ENCODE results near the gene CREBL2.

Gene CREBL2

DNA sequence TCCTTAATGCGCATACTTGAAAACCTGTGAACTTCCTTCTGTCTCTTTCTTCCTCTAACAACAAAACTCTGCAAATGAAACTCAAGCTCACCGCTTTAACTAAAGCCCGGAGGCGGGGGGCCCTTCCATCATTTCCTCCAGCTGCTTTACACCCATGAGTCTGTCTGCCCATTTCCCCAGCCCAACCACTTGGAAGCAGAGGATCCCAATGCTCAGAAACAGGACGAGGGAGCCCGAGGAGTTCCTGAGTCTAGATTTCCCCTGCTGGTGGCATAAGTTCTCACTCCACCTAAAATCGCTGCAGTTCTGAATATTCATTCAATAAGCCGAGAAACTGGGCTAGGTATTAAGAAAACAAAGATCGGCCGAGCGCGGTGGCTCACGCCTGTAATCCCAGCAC is 53.5 kb downstream of the CREBL2 start:
- Histone ChIP-seq H3K36me3 (ENCODE audit: control insufficient read depth in 2 of 2, insufficient read depth in 2 of 2, low read length in 2 of 2) (no peaks in the 10 kb centered on the region), H3K4me1 (ENCODE audit: control insufficient read depth in 2 of 2, insufficient read depth in 2 of 2, low read length in 2 of 2) (no peaks in the 10 kb centered on the region), H3K4me3 (ENCODE audit: low read length in 2 of 2) (no peak overlapping the region), H3K9me3 (ENCODE audit: control insufficient read depth in 2 of 2, low read length in 2 of 2) (no peaks in the 10 kb centered on the region), H3K27me3 (ENCODE audit: control insufficient read depth in 2 of 2, insufficient read depth in 2 of 2, low read length in 2 of 2) (no peaks in the 10 kb centered on the region), H3K9ac (ENCODE audit: low read depth in 1 of 2, low read length in 2 of 2) (no peak overlapping the region), H3K27ac (ENCODE audit: low read depth in 2 of 2, low read length in 2 of 2) (no peak overlapping the region)

DNA sequence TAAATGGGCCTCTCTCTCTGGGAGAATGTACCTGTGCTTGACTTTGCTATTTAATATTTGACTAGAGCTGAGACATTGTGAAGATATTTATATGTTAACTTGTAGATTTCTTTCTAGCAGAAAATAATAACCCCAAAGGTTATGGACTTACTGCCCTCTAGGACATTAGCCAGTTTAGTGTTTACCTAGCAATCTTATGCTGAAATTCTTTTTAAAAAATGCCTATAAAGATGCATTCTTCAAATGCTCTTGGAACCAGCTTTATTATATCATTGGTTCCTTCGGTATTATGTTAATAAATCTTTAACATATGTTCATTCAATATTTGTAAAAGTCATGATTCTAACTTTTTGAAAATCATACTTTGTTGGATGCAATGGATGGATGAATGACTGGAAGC is 56.3 kb downstream of the CREBL2 start:
- no peak overlapping the region for H3K4me3 ChIP-seq (ENCODE audit: low read length in 2 of 2)

DNA sequence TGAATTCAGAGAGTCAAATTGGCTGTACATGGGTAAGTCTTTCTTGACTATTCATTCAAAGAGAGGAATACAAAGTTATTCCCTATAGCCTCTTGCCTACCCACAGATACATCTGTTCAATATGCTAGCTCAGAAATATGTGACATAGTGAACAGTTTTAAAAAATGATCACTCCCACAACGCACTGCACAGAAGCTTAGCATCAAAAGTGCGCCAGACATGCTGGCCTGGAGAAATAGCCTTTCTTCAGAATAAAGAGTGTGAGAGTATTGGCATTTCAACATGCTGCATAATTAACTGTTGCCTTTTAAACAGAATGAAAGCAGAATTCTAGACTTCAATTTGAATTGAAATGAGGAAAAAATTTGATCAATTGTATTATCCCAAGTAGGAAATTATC is 57.3 kb downstream of the CREBL2 start:
- Histone ChIP-seq H3K9ac (ENCODE audit: low read depth in 1 of 2, low read length in 2 of 2) (no peak overlapping the region), H3K4me1 (ENCODE audit: control insufficient read depth in 2 of 2, insufficient read depth in 2 of 2, low read length in 2 of 2) (no peaks in the 10 kb centered on the region), H3K27ac (ENCODE audit: low read depth in 2 of 2, low read length in 2 of 2) (no peak overlapping the region), H3K27me3 (ENCODE audit: control insufficient read depth in 2 of 2, insufficient read depth in 2 of 2, low read length in 2 of 2) (no peaks in the 10 kb centered on the region), H3K36me3 (ENCODE audit: control insufficient read depth in 2 of 2, insufficient read depth in 2 of 2, low read length in 2 of 2) (no peaks in the 10 kb centered on the region), H3K9me3 (ENCODE audit: control insufficient read depth in 2 of 2, low read length in 2 of 2) (no peaks in the 10 kb centered on the region), H3K4me3 (ENCODE audit: low read length in 2 of 2) (no peak overlapping the region)

More for the DNA sequence above, 56.3 kb downstream of the CREBL2 start:
- H3K27ac ChIP-seq (ENCODE audit: low read depth in 2 of 2, low read length in 2 of 2): no peak overlapping the region
- no peaks in the 10 kb centered on the region for H3K9me3 ChIP-seq (ENCODE audit: control insufficient read depth in 2 of 2, low read length in 2 of 2)
- H3K27me3 ChIP-seq (ENCODE audit: control insufficient read depth in 2 of 2, insufficient read depth in 2 of 2, low read length in 2 of 2): no peaks in the 10 kb centered on the region
- no peaks in the 10 kb centered on the region for H3K4me1 ChIP-seq (ENCODE audit: control insufficient read depth in 2 of 2, insufficient read depth in 2 of 2, low read length in 2 of 2)
- H3K9ac ChIP-seq (ENCODE audit: low read depth in 1 of 2, low read length in 2 of 2): no peak overlapping the region
- no peaks in the 10 kb centered on the region for H3K36me3 ChIP-seq (ENCODE audit: control insufficient read depth in 2 of 2, insufficient read depth in 2 of 2, low read length in 2 of 2)

DNA sequence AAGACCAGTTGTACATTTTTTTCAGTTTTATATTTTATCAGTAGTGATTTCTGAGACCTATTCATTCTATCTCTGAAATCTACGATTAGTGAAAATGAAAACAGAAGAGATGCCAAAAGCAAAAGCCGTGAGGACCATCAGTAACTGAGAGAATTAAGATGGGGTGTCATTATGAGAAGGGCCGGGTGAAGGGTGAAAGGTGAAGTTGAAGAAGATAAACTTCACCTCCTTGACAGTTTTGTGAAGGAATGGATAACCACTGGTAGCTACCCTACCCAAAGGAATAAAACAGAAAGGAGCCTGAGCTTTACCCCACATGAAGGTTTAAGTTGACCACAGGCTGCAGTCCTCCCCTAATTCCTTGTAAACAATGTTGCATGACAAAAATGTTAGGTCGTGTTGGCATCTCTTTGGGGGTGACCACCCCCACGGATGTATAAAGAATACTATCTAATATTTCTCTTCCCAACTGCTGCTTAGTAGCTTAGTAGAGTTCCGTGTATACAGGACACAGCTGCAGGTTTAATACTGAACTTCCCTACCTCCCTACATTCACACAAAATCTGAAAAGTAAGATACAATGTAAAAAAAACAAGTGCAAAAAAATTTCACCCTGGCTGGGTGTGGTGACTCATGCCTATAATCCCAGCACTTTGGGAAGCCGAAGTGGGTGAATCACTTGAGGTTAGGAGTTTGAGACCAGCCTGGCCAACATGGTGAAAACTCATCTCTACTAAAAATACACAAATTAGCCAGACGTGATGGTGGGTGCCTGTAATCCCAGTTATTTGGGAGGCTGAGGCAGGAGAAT is 60.4 kb downstream of the CREBL2 start:
- Histone ChIP-seq H3K27me3 (ENCODE audit: control insufficient read depth in 2 of 2, insufficient read depth in 2 of 2, low read length in 2 of 2) (no peaks in the 10 kb centered on the region), H3K27ac (ENCODE audit: low read depth in 2 of 2, low read length in 2 of 2) (no peak overlapping the region), H3K9me3 (ENCODE audit: control insufficient read depth in 2 of 2, low read length in 2 of 2) (no peaks in the 10 kb centered on the region), H3K9ac (ENCODE audit: low read depth in 1 of 2, low read length in 2 of 2) (no peak overlapping the region), H3K4me3 (ENCODE audit: low read length in 2 of 2) (no peak overlapping the region), H3K4me1 (ENCODE audit: control insufficient read depth in 2 of 2, insufficient read depth in 2 of 2, low read length in 2 of 2) (no peaks in the 10 kb centered on the region), H3K36me3 (ENCODE audit: control insufficient read depth in 2 of 2, insufficient read depth in 2 of 2, low read length in 2 of 2) (no peaks in the 10 kb centered on the region)

DNA sequence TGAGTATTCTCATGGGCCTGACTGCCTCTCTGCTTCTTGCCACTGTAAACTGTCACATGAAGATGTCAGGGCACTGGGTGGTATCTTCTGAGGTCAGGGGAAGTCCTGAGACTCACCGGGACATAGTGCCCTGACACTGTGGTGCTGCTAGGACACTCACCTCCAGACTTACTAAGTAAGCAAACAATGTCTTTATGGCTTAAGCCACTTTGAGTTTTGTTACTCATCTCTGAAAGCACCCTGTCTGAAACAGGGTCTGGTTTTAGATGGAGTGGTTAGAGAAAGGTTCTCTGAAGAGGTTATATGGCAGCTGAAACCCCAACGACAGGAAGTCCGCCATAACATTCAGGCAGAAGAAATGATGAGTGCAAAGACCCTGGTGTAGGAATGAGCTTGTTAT is 61.6 kb downstream of the CREBL2 start:
- Histone ChIP-seq H3K36me3 (ENCODE audit: control insufficient read depth in 2 of 2, insufficient read depth in 2 of 2, low read length in 2 of 2) (no peaks in the 10 kb centered on the region), H3K9ac (ENCODE audit: low read depth in 1 of 2, low read length in 2 of 2) (no peak overlapping the region), H3K9me3 (ENCODE audit: control insufficient read depth in 2 of 2, low read length in 2 of 2) (no peaks in the 10 kb centered on the region), H3K27me3 (ENCODE audit: control insufficient read depth in 2 of 2, insufficient read depth in 2 of 2, low read length in 2 of 2) (no peaks in the 10 kb centered on the region), H3K27ac (ENCODE audit: low read depth in 2 of 2, low read length in 2 of 2) (no peak overlapping the region), H3K4me1 (ENCODE audit: control insufficient read depth in 2 of 2, insufficient read depth in 2 of 2, low read length in 2 of 2) (no peaks in the 10 kb centered on the region), H3K4me3 (ENCODE audit: low read length in 2 of 2) (no peak overlapping the region)

DNA sequence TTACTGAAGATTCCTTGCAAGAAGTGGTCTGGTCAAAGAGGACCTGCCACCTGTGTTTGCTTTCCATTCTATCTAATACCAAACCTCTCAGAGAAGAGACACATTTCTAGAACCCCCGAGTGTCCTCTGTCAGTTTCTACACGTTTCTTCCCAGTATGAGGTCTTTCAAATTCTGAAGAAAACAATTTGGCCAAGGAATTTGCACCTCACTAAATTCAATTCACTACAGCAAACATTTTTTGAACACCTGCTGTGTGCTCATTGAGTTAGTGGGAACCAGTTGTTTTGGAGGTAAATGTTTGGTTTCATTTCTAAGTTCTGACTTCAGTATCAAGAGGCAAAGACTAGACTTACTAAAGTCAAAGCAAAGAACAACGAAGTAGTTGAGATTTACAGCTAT is 64.9 kb downstream of the CREBL2 start:
- Histone ChIP-seq H3K27ac (ENCODE audit: low read depth in 2 of 2, low read length in 2 of 2) (no peak overlapping the region), H3K9me3 (ENCODE audit: control insufficient read depth in 2 of 2, low read length in 2 of 2) (no peaks in the 10 kb centered on the region), H3K4me1 (ENCODE audit: control insufficient read depth in 2 of 2, insufficient read depth in 2 of 2, low read length in 2 of 2) (no peaks in the 10 kb centered on the region)

DNA sequence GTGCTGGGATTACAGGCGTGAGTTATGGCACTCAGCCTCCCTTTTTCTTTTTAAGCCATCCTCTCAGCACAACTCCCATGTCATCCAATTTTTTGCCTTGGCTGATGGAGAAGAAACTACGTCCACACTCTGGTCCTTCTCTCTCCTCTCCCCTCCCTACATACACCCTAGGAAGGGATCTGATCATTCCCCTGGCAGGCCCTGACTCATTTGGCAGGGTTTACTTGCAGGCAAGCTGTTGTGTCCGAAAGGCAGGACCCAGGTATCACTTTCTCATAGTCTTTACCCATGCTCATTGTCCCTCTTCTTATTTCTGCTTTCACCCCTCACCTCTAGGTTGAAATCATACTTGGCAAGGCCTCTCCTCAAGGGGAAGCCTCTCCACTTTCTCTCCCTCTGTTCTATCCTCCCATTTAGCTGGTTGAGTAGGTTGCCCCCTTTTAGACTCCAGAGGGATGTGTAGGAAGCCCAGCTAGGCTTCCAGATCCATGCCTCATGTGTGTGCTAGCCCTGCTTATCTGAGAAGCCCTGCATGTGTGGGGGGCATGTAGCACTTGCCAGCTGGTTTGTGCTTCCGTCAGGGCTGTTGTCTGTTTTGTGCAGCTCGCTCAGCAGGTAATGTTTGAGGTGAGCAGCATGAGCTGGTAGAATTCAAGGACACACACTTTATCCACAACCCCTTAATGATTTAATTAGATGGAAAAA is 69.5 kb downstream of the CREBL2 start:
- H3K36me3 ChIP-seq (ENCODE audit: control insufficient read depth in 2 of 2, insufficient read depth in 2 of 2, low read length in 2 of 2): no peaks in the 10 kb centered on the region
- H3K9ac ChIP-seq (ENCODE audit: low read depth in 1 of 2, low read length in 2 of 2): no peak overlapping the region
- H3K27ac ChIP-seq (ENCODE audit: low read depth in 2 of 2, low read length in 2 of 2): no peak overlapping the region
- H3K4me3 ChIP-seq (ENCODE audit: low read length in 2 of 2): no peak overlapping the region
- H3K4me1 ChIP-seq (ENCODE audit: control insufficient read depth in 2 of 2, insufficient read depth in 2 of 2, low read length in 2 of 2): no peaks in the 10 kb centered on the region
- H3K27me3 ChIP-seq (ENCODE audit: control insufficient read depth in 2 of 2, insufficient read depth in 2 of 2, low read length in 2 of 2): no peaks in the 10 kb centered on the region
- no peaks in the 10 kb centered on the region for H3K9me3 ChIP-seq (ENCODE audit: control insufficient read depth in 2 of 2, low read length in 2 of 2)

More for the DNA sequence above, 64.9 kb downstream of the CREBL2 start:
- Histone ChIP-seq H3K4me3 (ENCODE audit: low read length in 2 of 2) (no peak overlapping the region), H3K9ac (ENCODE audit: low read depth in 1 of 2, low read length in 2 of 2) (no peak overlapping the region), H3K27me3 (ENCODE audit: control insufficient read depth in 2 of 2, insufficient read depth in 2 of 2, low read length in 2 of 2) (no peaks in the 10 kb centered on the region), H3K36me3 (ENCODE audit: control insufficient read depth in 2 of 2, insufficient read depth in 2 of 2, low read length in 2 of 2) (no peaks in the 10 kb centered on the region)

DNA sequence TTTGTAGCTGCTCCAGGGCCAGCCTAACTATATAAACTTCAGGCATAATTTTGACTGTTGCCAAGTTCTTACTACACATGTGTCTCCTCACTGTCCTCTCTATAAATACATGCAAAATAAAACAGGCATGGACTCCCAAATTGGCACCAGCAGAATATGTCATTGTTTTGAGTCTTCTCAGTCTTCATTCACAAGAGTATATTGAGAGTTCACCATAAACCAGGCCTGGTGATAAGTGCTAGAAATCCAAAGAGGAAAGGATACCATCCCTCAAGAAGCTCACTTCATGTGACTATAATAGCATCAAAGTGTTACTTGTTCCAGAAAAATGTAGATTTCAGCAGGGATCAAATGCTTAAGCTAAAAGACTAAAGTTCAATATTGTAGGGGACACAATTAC is 70.6 kb downstream of the CREBL2 start:
- no peaks in the 10 kb centered on the region for H3K27me3 ChIP-seq (ENCODE audit: control insufficient read depth in 2 of 2, insufficient read depth in 2 of 2, low read length in 2 of 2)
- no peak overlapping the region for H3K27ac ChIP-seq (ENCODE audit: low read depth in 2 of 2, low read length in 2 of 2)
- no peak overlapping the region for H3K9ac ChIP-seq (ENCODE audit: low read depth in 1 of 2, low read length in 2 of 2)
- no peaks in the 10 kb centered on the region for H3K4me1 ChIP-seq (ENCODE audit: control insufficient read depth in 2 of 2, insufficient read depth in 2 of 2, low read length in 2 of 2)
- H3K4me3 ChIP-seq (ENCODE audit: low read length in 2 of 2): no peak overlapping the region
- H3K36me3 ChIP-seq (ENCODE audit: control insufficient read depth in 2 of 2, insufficient read depth in 2 of 2, low read length in 2 of 2): no peaks in the 10 kb centered on the region
- no peaks in the 10 kb centered on the region for H3K9me3 ChIP-seq (ENCODE audit: control insufficient read depth in 2 of 2, low read length in 2 of 2)

DNA sequence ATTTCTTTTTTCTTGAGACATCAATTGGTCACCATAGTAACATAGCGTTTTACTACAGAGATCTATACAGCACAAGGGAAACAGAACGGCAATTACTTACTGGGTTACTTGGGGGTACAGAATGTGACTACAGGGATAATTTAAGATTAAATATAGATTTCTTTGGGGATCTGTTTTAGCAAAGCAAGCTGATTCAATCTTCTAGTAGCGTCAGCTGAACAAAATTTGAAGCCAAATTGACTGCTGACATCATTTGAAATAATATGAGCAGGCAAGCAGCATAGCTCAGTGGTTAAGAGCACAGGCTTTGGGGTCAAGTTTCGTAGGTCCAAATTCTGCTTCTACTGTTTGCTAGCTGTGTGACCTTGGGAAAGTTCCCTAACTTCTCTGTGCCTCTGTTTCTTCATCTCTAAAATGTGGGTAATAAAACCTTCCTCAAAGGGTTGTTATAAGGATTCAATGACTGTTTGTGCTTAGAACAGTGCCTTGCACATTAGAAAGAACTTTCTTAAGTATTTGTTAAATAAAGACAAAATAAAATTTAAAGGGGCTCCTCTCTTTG is 71.5 kb downstream of the CREBL2 start:
- H3K27ac ChIP-seq (ENCODE audit: low read depth in 2 of 2, low read length in 2 of 2): no peak overlapping the region
- H3K9ac ChIP-seq (ENCODE audit: low read depth in 1 of 2, low read length in 2 of 2): no peak overlapping the region
- no peaks in the 10 kb centered on the region for H3K36me3 ChIP-seq (ENCODE audit: control insufficient read depth in 2 of 2, insufficient read depth in 2 of 2, low read length in 2 of 2)
- H3K27me3 ChIP-seq (ENCODE audit: control insufficient read depth in 2 of 2, insufficient read depth in 2 of 2, low read length in 2 of 2): no peaks in the 10 kb centered on the region
- no peaks in the 10 kb centered on the region for H3K4me1 ChIP-seq (ENCODE audit: control insufficient read depth in 2 of 2, insufficient read depth in 2 of 2, low read length in 2 of 2)
- no peak overlapping the region for H3K4me3 ChIP-seq (ENCODE audit: low read length in 2 of 2)
- no peaks in the 10 kb centered on the region for H3K9me3 ChIP-seq (ENCODE audit: control insufficient read depth in 2 of 2, low read length in 2 of 2)

DNA sequence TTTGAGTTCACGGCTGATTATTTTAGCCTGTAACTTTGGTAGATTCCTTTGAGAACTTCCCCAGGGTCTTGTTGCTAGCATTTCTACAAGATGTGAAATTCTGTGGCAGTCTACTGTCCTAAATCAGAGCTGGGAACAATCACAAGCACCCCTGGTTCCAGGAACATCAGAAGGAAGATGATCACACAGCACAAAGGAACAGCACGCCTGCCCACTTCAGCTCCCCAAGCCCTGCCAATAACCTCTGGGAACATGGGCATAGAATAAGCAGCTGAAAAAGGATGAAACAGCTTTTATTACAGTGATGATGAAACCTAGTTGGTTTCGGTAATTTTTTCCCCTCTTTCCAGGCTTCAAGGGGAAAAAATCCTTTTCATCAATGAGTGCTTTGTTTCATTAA is 72.0 kb downstream of the CREBL2 start:
- no peak overlapping the region for H3K9ac ChIP-seq (ENCODE audit: low read depth in 1 of 2, low read length in 2 of 2)
- H3K4me3 ChIP-seq (ENCODE audit: low read length in 2 of 2): no peak overlapping the region
- no peaks in the 10 kb centered on the region for H3K4me1 ChIP-seq (ENCODE audit: control insufficient read depth in 2 of 2, insufficient read depth in 2 of 2, low read length in 2 of 2)
- H3K9me3 ChIP-seq (ENCODE audit: control insufficient read depth in 2 of 2, low read length in 2 of 2): no peaks in the 10 kb centered on the region
- no peaks in the 10 kb centered on the region for H3K36me3 ChIP-seq (ENCODE audit: control insufficient read depth in 2 of 2, insufficient read depth in 2 of 2, low read length in 2 of 2)
- H3K27ac ChIP-seq (ENCODE audit: low read depth in 2 of 2, low read length in 2 of 2): no peak overlapping the region
- no peaks in the 10 kb centered on the region for H3K27me3 ChIP-seq (ENCODE audit: control insufficient read depth in 2 of 2, insufficient read depth in 2 of 2, low read length in 2 of 2)

All from mucosa of rectum (tissue), 2 donors.